Astrocyte of the spinal cord (primary cell): ENCODE data around the gene IQCE.

ENCODE experiments used
- DNase-seq: peaks from one replicate; pipeline ENCODE4 v3.0.0; 2011; ENCODE audit warnings: low read depth, low spot score
- H3K4me3 ChIP-seq: 2 replicates; pipeline ENCODE4 v1.5.1; 2011; ENCODE audit warnings: low read depth, mild to moderate bottlenecking, low read length, moderate library complexity
- in situ Hi-C: cut with HindIII; loops from 2 replicates; pipeline ENCODE4 v1.10.0; 2017; ENCODE audit warnings: low sequenced_read_pairs
- TF ChIP-seq, protein P1 (sequence below): IDR thresholded peaks from 2 replicates; pipeline ENCODE4 v1.5.1; 2012; ENCODE audit warnings: low read depth, mild to moderate bottlenecking, low read length, inconsistent platforms

The IQCE gene

DNA sequence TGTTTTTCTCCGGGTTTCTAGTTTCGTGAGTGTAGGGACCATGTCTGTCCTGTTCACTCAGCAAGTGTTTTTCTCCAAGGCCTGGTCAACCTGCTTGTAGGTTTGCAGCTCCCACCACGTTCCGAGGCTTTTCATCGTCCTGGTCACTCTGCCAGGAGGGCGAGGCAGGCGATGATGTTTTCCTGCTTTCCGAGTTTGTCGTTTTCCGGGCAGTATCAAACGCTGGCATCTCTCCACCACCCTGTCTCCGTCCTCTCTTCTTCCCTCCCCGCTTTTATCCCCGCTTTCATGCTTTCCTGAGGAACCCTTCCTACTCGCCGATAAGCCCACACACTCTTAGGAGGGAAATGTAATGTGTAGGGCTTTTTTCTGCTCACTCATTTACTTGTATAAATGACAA lies 11.2 kb downstream of the IQCE start:
- TF ChIP-seq, protein P1, sequence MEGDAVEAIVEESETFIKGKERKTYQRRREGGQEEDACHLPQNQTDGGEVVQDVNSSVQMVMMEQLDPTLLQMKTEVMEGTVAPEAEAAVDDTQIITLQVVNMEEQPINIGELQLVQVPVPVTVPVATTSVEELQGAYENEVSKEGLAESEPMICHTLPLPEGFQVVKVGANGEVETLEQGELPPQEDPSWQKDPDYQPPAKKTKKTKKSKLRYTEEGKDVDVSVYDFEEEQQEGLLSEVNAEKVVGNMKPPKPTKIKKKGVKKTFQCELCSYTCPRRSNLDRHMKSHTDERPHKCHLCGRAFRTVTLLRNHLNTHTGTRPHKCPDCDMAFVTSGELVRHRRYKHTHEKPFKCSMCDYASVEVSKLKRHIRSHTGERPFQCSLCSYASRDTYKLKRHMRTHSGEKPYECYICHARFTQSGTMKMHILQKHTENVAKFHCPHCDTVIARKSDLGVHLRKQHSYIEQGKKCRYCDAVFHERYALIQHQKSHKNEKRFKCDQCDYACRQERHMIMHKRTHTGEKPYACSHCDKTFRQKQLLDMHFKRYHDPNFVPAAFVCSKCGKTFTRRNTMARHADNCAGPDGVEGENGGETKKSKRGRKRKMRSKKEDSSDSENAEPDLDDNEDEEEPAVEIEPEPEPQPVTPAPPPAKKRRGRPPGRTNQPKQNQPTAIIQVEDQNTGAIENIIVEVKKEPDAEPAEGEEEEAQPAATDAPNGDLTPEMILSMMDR = no peak
- H3K4me3 ChIP-seq = no peak overlapping the region
- no peak for DNase-seq
- in situ Hi-C loops = no loop called here

DNA sequence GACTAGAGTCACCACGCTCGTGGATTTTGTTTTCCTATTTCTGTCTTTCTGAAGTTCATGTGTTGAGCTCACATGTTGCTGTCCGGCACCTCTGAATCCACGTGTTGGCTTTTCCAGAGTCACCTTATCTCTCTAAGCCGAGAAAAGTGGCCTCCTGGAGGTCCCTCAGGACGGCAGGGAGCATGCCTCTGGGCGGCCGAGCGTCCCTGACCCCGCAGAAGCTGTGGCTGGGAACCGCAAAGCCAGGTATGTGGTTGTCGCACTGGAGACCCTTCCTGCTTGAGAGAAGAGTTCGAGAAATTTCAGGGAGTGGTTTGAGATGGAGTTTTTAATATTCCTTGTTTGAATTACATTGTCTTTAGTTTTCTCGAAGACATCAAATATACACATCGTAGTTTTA lies 12.6 kb downstream of the IQCE start:
- TF ChIP-seq, protein P1 = no peak
- in situ Hi-C loops = no loop called here
- no peak for DNase-seq
- H3K4me3 ChIP-seq = no peak overlapping the region

DNA sequence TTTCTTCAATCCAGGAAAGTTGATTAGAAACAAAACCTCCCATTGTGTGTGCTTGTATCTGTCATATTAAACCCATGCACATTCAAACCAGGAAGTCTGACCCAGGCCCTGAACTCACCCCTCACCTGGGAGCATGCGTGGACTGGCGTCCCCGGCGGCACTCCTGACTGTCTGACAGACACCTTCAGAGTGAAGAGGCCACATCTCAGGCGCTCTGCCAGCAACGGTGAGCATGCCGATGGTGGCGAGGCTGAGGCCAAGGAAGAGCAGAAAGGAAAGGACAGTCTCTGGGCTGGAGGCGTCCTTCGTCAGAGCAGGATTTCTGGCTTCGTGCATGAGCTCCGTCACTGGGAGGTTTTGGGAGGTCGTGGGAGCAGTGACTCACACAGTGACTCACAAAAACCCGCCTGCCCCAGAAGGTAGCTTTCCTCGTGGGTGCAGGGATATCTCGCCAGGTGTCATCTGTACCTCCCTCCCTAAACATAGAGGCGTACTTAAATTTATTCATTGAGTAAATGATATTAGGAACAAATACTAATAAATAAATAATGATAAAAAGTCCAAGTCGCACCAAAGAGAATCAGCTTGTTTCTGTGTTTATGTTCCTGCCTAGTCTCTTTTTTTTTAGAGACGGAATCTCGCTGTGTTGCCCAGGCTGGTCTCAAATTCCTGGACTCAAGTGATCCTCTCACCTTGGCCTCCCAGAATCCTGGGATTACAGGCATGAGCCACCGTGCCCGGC lies 13.5 kb downstream of the IQCE start:
- H3K4me3 ChIP-seq = no peak overlapping the region
- peak; percentile 53 for DNase-seq
- TF ChIP-seq, protein P1 = no peak
- in situ Hi-C loops = no loop called here

DNA sequence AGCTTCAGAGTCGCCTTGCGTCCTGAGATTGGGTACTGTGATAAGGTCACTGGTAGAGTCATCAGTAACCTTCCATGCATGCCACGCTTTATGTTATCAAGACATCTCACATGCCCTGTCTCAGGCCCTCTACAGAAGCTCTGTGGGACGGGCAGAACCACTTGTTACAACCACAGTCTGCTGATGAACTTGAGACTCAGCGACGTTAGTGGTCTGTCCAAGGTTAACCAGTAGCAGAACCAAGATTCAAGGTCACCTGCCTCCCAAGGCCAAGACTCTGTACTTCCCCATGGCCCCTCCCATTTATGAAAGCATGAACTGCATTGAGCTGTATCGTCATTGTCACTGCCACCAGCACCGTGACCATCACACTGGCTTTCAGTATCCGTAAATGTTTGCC lies 15.0 kb downstream of the IQCE start:
- no peak overlapping the region for H3K4me3 ChIP-seq
- TF ChIP-seq, protein P1 = no peak
- no peak for DNase-seq
- in situ Hi-C loops = no loop called here

DNA sequence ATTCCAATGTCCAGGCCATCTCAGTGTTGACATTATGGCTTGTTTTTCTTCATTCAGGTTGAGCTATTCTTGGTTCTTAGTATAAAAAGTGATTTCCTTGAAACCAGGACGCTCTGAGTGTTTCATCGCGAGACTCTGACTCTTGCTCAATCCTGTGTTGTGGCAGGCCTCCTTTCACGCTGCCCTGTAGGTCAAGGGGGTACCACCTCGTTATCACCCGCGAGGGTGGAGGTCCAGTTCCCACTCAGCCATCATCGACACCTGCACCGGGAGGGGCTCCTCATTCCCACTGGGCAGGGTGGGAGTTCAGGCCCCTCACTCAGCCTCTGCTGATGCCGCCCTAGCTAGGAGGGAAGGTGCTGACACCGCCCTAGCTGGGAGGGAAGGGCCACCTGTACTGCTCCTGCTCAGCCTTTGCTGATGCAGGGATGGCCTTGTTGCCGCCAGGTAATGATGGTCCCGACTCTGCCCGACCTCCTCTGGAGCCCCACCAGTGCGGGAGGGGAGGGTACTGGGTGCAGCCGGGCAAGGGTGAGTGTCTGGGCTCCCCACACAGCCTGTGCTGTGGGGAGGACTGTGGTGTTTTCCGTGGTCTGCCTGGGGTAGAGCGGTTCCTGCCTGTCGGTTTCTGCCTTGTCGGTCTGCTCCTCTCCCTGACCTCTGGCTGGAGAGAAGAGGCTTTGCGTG lies 16.4 kb downstream of the IQCE start:
- H3K4me3 ChIP-seq = no peak overlapping the region
- no peak for DNase-seq
- in situ Hi-C loops = no loop called here
- TF ChIP-seq, protein P1 = no peak

DNA sequence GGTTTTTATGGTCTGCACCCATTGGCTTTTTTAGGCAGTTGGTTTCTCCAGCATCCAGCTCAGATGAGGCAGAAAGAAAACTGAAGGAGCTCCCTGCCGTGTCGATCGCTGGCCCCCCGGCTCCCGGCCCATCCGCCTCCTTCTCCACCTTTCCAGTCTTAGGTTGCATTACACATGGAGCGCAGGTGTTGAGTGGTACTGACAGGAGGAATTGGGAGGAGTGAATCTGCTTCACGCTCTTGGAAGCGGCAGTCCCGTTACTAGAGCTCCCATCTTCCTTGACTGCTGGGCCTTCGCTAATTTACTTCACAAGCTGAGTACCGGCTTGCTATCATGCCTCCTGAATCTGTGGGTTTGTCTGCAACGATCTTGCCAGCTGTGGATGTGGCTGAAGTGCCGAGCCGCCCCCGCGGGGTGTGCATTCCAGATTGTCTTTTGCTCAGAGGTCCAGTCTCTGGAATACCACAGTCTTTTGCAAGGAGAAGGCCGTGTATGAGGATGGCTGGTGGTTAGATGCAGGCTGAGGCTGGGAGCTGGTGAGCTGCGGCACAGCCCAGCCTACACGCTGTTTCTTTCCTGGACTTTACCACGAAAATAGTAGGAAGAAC lies 17.1 kb downstream of the IQCE start:
- TF ChIP-seq, protein P1 = no peak
- peak; percentile 5 for DNase-seq
- H3K4me3 ChIP-seq = no peak overlapping the region
- in situ Hi-C loops = no loop called here
